ENCODE data around the gene TNFRSF14. TPM values are rescaled to one million over a fixed set of nuclear protein-coding genes. Genes with fewer than 3 reads are reported as not detected.

Gene TNFRSF14
- total RNA-seq, 1 donor from 2014 or later: 160 TPM

GRCh38 chr1:2523191-2523890, 32.8 kb upstream of the TNFRSF14 start:
- no peak for DNase-seq (ENCODE audit: low spot score)

GRCh38 chr1:2523891-2524609, 32.1 kb upstream of the TNFRSF14 start:
- DNase-seq (ENCODE audit: low spot score): no peak

- no peak for DNase-seq (ENCODE audit: low spot score)
Observed at GRCh38 chr1:2525572-2525919, 30.6 kb upstream of the TNFRSF14 start.

- DNase-seq (ENCODE audit: low spot score): peak; percentile 91
Observed at GRCh38 chr1:2525920-2526823, 30.0 kb upstream of the TNFRSF14 start, which contains the start of gene PANK4. TSS of gene PANK4 (minus strand) at chr1:2526596. CDS start at chr1:2526587, 9 bp downstream.

- DNase-seq (ENCODE audit: low spot score): no peak
Observed at GRCh38 chr1:2526824-2527555, 29.2 kb upstream of the TNFRSF14 start.

GRCh38 chr1:2527556-2527860, 28.7 kb upstream of the TNFRSF14 start:
- no peak for DNase-seq (ENCODE audit: low spot score)

- DNase-seq (ENCODE audit: low spot score): no peak
Observed at GRCh38 chr1:2528016-2528415, 28.2 kb upstream of the TNFRSF14 start.

GRCh38 chr1:2528611-2528965, 27.6 kb upstream of the TNFRSF14 start:
- no peak for DNase-seq (ENCODE audit: low spot score)

GRCh38 chr1:2528966-2529783, 27.0 kb upstream of the TNFRSF14 start:
- DNase-seq (ENCODE audit: low spot score): no peak

GRCh38 chr1:2529784-2530512, 26.2 kb upstream of the TNFRSF14 start, which contains the start of gene HES5:
TSS of gene HES5 (minus strand) at chr1:2530263. CDS start at chr1:2530164, 99 bp downstream.
- DNase-seq (ENCODE audit: low spot score): no peak

- peak; percentile 69 for DNase-seq (ENCODE audit: low spot score)
Observed at GRCh38 chr1:2530513-2531361, 25.4 kb upstream of the TNFRSF14 start.

GRCh38 chr1:2532485-2533160, 23.5 kb upstream of the TNFRSF14 start:
- DNase-seq (ENCODE audit: low spot score): no peak

- no peak for DNase-seq (ENCODE audit: low spot score)
Observed at GRCh38 chr1:2533365-2533764, 22.8 kb upstream of the TNFRSF14 start.

- DNase-seq (ENCODE audit: low spot score): no peak
Observed at GRCh38 chr1:2534315-2534686, 21.9 kb upstream of the TNFRSF14 start.

GRCh38 chr1:2534687-2535441, 21.3 kb upstream of the TNFRSF14 start:
- DNase-seq (ENCODE audit: low spot score): no peak

GRCh38 chr1:2535455-2535854, 20.7 kb upstream of the TNFRSF14 start:
- DNase-seq (ENCODE audit: low spot score): no peak

- no peak for DNase-seq (ENCODE audit: low spot score)
Observed at GRCh38 chr1:2535981-2536380, 20.2 kb upstream of the TNFRSF14 start.

- no peak for DNase-seq (ENCODE audit: low spot score)
Observed at GRCh38 chr1:2537784-2538115, 18.4 kb upstream of the TNFRSF14 start.
